Measurements from ENCODE around the gene SCAI.
"Not testable (repeated sequence)": the region's sequence is repeated elsewhere in the genome, so short reads cannot be mapped to it uniquely, and the experiment has no call there.

Gene SCAI

DNA sequence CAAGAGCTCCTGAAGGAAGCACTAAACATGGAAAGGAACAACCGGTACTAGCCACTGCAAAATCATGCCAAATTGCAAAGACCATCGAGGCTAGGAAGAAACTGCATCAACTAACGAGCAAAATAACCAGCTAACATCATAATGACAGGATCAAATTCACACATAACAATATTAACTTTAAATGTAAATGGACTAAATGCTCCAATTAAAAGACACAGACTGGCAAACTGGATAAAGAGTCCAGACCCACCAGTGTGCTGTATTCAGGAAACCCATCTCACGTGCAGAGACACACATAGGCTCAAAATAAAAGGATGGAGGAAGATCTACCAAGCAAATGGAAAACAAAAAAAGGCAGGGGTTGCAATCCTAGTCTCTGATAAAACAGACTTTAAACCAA is 131.3 kb downstream of the SCAI start:
- not testable (repeated sequence) for DNase-seq

DNA sequence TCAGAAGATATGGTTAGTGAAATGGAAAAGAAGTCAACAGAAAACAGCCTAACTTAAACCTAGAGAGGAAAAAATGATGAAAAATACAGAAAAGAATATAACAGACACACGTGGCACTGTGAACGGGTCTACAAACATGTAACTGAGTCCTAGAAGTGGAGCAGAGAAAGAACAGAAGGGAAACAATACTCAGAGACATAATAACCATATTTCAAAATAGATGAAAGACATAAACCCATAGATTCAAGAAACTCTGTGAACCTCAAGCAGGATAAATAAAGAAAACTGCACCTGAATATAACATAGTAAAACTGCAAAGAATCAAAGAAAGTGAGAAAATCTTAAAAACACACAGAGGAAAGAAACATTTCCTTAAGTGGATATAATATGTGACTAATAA is 134.7 kb downstream of the SCAI start:
- DNase-seq = no peak

DNA sequence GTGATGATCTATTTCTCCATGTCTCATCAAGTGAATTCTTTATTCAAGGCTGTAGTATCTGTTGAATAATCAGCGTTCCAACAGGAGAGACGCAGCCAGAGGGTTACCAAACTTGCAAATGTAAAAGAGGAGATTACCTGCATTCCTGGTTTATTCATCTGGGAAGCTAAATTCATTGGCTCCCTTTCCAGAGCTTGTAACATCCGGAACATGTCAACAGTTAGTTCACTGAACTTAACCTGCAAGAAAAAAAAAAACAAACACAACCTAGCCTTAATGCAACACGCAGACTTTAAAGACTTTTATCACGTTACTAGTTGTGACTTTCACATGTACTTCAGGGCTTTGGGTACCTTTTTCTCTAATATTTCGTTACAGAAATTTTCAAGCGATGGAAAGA is 140.0 kb downstream of the SCAI start:
- no peak for DNase-seq

DNA sequence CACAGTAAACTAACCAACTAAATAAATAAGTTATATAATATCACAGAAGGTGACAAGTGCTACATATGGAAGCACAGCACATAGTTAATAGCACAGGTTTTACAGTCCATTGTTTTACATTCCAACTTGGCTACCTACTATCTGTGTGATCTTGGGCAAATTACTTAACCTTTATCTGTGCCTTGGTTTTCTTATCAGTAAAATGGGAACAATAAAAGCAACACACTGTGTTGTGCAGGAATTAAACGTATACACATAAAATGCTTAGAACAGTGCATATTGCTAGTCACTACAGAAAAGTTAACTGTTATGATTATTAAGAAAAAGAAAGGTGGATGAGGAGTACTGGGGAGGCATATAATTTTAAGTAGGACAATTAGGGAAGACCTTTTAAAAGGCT is 159.6 kb downstream of the SCAI start:
- no peak for DNase-seq

DNA sequence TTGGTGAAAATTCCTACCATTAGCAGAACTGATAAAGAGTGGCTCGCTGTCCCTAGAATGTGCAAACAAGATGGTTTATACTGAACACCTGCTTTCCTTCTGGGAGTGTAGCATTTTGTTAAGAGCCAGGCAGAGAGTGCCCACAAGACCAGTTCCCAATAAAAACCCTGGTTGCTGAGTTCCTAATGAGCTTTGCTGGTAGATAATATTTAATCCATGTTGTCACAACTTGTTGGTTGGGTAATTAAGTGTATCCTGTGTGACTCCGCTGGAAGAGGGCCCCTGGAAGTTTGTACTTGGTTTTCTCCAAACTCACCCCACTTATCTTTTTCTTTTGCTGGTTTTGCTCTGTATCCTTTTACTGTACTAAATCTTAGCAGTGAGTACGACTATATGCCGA is 162.9 kb downstream of the SCAI start:
- DNase-seq = no peak

DNA sequence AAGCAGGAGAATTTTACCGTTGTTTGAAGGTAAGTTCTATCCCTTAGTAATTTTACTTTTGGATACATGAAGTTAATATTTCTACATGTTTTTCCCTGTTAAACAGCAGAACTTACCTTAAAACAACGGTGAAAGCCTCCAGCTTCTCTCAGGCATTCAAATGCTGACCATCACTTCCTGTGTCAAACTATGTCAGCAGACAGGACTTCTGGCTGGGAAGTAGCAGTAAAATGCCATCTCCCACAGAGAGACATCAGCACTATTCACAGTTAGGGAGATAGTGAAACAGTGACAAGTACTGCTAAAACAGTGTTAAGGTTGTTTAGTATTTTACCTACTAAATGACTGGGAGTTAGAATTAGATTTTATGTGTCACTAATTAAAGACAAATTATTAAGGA is 168.2 kb downstream of the SCAI start:
- DNase-seq = no peak

DNA sequence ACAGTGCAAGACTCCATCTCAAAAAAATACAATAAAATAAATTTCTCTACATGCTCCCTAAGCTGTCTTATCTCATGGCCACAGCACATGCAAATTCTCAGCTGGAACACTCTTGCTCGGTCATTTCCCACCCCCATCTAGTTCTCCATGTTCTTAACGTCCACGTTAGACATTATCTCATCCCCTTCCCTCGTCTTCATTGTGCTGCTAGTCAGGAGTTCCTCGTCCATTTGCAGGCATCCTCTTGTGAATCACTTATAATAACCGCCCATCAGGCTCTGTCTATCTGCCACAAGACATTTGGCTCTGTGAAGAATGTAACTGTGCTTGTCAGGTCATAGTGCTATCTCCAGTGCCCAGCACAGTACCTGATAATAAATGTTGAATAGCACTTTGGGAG is 169.5 kb downstream of the SCAI start:
- no peak for DNase-seq

DNA sequence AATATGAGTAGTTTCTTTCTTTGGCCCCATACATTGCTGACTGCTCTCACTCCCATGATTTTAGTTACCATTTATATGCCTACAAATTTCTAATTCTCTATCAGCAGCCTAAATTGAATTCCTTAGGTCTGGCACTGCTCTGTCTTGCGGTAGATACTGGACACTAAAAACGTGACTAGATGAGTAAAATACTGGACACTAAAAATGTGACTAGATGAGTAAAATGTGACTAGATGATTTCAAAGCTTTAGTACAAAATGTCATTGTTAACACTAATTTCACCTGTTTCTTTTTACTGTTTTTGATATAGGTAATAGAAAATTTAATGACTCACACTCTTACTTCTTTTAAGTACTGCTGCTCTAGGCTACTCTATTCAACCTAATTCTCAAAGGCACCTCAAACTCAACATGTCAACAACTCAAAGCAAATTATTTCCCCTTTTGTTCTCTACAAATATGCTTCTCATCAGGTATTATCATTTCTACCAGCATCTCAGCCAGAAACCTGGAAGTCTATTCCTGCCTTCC is 171.0 kb downstream of the SCAI start:
- no peak for DNase-seq

DNA sequence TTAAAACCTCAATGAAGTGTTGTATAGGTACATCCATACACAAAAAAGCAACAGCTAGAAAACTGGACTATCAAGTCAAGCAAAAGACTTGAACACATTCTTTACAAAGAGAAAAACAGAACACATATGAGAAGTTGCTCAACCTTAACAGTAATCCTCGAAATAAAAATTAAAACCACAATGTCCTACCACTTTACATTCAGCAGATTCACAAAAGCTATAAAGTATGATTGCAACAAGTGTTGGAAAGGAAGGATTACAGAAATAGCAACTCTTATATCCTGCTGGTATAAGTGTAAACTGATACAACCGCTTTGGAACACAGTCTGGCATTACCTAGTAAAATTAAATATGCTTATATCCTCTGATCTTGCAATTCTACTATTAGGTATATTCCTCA is 173.9 kb downstream of the SCAI start:
- no peak for DNase-seq

DNA sequence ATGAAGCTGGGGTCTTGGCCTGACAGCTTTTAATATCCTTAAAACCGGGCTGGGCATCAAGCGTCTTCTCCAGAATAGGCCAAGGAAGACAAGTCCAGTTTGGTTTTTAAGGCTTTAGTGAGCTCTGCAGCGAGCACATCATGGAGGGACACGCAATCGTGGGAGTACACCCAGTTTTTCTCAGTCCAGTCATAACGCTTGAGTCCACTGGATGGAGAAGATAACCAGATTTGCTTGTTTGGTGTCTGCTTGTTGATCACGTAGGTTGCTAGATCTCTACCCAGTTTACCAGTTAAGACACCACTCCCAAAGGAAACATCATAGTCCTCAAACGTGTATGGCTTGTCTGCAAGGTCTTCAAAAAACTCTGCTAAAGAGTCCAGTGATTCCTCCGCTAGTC is 175.1 kb downstream of the SCAI start:
- DNase-seq = no peak

DNA sequence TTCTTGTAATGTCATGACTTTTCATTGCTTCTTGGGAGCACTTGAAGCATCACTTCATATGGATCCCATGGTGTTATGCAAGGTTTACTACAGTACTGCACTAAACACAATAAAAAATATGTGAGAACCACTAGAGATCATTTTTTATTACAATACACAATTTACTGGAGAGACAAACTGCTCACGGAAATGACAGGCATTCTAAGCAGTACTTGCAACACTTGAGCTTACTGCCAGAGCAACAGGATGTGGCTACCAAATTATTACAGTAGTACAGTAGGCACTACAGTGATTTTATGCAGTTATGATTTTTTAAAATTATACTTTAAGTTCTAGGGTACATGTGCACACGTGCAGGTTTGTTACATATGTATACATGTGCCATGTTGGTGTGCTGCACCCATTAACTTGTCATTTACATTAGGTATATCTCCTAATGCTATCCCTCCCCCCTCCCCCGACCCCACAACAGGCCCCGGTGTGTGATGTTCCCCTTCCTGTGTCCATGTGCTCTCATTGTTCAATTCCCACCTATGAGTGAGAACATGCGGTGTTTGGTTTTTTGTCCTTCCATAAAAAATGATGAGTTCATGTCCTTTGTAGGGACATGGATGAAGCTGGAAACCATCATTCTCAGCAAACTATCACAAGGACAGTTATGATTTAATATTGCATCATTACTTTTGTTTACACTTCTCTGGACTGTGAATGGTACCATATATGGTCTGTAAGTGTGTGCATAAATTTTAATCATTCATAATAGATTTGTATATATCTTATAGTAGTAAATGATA is 177.4 kb downstream of the SCAI start:
- not testable (repeated sequence) for DNase-seq

DNA sequence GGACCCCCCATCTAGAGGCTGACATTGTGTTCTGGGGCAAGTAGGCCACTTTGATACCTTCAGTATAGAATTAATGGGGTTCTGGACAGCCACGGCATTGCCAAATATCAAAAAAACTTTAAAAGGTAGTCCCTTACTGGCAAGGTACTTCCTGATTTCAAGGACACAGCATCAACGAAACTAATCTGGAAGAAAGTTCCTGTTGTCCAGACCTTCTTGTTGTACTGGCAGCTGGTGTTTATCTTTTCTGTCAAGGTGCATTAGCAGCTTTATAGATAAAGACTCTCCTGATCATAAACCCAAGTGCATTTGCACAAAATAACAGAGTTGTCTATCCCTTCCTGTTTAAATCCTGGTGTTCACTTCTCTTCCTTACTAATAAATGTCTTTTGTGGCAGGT is 178.7 kb downstream of the SCAI start:
- no peak for DNase-seq

DNA sequence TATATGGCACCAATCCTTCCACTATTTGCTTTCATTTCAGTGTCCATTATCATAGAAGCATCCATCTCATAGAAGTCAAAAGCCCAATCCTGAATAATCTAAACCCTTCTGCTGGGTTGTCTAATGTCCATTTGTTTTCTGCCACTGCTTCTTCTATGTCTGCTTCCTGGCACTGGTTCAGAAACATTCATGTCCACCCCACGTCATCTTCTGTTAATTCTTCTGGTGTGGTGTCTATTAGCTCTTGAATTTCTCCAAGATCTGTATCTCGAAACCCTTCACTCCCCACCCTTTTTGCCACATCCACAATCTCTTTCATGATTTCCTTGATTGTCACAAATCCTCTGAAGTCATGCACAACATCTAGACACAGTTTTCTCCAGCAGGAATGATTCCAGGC is 179.3 kb downstream of the SCAI start:
- no peak for DNase-seq

DNA sequence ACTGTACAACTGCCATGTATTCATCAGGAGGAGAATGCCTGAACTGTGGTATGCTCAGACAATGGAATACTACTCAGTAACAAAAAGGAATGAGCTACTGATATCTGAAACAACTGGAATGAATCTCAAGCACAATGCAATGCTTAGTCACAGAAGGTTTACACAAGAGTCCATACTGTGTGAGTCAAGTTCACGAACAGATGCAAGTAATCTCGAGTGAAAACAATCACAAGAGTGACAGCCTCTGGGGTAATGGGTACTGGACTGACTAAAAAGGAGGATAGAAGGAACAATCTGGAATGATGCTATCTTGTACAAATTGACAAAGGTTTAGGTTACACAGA is 182.9 kb downstream of the SCAI start:
- no peak for DNase-seq

DNA sequence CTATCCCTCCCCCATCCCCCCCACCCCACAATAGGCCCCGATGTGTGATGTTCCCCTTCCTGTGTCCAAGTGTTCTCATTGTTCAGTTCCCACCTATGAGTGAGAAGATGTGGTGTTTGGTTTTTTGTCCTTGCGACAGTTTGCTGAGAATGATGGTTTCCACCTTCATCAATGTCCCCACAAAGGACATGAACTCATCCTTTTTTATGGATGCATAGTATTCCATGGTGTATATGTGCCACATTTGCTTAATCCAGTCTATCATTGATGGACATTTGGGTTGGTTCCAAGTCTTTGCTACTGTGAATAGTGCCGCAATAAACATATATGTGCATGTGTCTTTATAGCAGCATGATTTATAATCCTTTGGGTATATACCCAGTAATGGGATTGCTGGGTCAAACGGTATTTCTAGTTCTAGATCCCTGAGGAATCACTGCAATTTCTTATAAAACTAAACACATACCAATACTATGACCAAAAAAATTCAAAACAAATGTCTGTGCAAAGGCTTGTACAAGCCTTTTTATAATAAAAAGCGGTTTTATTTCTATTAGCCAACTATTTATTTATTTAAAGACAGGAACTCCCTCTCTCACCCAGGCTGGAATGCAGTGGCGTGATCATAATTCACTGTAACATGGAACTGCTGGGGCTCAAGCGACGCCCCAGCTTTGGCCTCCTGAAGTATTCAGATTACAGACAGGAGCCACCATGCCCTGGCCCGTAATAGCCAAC is 183.5 kb downstream of the SCAI start:
- DNase-seq = not testable (repeated sequence)

DNA sequence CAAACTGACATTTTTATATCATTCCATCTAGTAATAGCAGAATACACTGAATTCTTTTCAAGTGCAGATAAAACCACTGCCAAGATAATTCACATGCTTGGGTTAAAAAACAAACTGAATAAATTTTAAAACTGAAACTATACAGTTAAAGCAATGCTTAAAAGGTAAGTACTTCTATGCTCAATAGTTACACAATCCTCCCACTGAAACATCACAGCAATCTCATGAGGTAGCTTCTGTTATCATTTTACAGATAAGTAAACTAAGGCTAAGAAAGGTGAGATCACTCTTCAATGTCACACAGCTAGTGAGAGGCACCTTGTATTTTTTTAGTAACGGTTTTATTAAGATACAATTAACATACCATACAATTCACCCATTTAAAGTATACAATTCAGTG is 189.1 kb downstream of the SCAI start:
- DNase-seq = no peak

DNA sequence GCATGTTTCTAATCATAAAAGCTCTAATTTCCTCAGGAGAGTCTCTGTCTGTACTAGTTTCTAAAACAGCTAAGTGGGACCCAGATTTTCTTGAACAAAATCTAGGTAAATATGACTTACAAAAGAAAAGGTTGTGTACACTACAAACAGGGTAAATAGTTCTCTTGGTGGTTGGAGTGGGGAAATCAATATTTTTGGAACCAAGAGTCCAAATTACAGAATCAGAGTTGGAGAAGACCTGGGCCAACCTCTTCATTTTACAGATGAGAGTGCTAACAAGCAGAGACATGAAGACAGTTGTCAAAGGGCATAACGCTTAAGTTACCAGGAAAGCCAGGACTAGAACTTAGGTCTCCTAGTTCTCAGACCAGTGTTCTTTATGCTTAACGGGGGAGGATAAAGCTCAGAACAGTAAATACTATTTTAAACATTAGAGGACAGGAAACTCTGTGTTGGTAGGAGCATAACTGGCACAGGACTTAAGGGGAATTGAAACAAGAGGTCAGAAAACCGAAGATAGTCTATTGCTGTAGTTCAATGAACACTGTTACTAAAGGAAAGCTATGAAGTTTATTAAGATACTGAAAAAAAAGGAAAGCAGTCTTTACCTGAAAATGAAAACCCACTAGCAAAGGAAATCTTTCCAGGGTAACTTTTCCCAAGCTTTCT is 193.1 kb downstream of the SCAI start:
- no peak for DNase-seq

DNA sequence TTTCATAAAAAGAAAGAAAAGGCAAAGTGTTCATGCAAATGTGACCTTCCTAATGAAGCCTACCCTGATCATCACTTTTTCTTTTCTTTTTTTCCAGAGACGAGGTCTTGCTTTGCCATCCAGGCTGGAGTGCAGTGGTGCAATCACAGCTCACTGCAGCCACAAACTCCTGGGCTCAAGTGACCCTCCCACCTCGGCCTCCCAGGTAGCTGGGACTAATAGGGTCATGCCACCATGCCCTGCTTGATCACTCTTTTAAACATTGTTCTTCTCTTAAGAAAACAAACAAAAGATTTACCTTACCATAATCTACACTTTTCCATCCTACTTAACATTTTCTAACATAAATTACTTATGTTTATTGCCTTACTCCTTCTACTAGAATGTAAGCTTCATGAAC is 193.9 kb downstream of the SCAI start:
- no peak for DNase-seq

DNA sequence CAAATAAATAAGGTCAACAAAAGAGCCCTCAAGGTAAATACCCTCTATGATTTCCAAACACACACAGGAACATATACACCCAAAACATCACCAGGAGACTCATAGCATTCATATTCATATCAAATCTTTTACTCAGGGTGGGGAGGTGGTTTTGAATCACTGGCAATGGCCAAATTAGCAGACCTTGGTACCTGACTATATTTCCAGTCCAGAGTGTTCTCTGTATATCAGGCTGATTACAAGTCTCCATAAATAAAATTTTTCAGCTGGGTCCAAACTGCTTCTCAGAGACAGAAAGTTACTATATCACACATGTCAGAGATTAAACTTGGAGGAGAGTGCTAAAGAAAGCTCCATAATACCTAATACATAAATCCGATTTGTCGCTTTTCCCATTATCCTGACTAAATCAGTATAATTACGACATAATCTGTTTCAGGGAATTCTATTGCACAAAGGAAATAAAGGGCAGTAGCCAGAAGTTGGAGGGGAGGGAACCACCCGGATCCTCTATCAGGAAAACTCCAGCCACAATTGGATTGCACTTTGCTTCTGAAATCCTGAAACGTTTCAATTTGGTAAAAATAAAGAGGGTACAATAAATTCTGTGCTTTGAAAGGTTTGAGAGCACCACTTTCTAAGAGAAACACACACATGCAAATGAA is 195.5 kb downstream of the SCAI start:
- no peak for DNase-seq

DNA sequence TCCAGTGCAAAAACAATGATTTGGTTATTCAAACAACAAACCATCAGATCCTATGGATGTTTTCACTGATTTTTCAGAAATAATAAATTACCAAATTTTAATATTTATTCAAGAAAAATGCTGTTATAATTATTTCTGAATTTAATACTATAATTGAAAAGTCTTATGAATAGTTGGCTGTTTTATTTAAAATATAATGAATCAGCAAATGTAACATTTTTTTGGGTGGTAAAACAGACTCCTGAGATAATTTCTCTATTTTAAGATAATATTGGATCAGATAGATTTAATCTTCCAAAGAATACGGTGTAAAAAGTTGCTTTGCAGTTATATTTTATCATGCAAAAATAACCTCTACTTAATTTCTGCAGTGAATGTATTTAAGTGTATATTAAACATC is 197.2 kb downstream of the SCAI start:
- DNase-seq = no peak

DNA sequence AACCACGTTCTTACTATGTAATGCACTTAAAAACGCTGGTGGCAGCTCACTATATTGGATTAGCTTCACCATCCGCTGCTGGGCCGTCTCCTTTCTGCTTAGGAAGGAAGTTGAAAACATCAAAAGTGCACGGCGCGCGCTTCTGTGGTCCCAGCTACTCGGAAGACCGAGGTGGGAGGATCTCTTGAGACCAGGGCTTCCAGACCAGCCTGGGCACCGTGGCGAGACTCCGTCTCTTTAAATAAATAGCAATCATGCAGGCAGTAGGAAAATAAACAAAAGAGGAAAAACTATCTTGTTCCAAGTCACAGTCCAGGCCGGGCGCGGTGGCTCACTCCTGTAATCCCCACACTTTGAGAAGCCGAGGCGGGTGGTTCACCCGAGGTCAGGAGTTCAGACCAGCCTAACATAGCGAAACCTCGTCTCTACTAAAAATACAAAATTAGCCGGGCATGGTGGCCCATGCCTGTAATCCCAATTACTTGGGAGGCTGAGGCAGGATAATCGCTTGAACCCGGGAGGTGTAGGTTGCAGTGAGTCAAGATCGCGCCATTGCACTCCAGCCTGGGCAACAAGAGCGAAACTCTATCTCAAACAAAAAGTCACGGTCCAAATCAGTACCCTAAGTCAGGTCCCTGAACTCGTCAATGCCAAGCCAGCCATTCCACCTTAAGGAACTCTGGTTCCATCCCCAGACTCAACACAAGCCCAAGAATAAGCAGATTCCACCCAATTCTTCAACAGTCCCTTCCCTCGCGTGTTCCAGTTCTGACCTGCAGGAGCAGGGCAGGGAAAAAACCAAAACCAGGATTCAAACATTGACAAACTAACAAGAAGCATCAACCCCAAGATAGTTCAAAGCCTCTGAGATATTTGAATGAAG is 201.4 kb downstream of the SCAI start:
- DNase-seq = no peak

Measured in right forelimb (tissue), 1 donor.